ENCODE measurements around the gene PTPRCAP. TPM values are rescaled to one million over a fixed set of nuclear protein-coding genes. Genes with fewer than 3 reads are reported as not detected.
"Not testable (repeated sequence)": the region's sequence is repeated elsewhere in the genome, so short reads cannot be mapped to it uniquely, and the experiment has no call there.

Gene PTPRCAP, protein sequence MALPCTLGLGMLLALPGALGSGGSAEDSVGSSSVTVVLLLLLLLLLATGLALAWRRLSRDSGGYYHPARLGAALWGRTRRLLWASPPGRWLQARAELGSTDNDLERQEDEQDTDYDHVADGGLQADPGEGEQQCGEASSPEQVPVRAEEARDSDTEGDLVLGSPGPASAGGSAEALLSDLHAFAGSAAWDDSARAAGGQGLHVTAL
- 1,093 TPM for polyA plus RNA-seq

DNA sequence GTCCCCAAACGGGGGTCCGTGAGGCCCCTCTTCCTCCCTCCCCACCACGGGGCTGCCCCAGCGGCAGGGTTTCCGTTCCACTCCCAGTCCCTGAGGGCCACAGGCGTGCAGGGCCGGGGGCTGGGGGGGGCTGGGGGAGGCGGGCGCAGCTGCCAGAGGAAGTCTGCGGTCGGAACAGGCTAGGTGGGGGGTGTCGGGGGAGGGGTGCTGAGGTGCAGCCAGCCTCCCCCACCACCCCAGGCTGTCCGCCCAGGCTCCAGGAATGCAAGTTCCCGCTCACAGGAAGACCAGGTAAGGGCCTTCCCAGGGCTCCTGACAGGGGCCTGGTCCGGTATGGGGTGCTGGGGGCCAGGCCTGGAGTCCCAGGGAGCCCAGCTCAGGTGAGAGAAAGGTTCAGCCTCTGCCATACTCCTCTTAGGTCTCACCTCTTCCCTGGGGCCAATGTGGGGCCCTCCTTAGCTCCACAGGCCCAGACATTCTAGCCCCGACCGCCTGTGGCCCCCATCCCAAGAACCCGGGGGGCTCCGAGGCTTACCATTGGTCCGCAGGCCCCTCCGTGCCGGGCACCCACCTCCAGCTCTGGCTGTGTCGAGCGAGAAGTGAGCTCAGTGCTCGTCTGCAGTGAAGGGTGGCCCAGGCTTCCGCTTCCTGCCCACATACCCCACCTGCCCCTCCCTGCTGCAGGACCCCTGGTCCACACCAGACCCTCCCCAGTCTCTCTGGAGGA, at the start of gene PTPRCAP:
TSS of gene PTPRCAP (minus strand) at position 601 of the 727 bp plus-strand sequence. CDS start at position 538, 63 bp downstream.
- Mint-ChIP-seq H3K4me1 (peaks cover 41 to 42% (median 42%) of the 10 kb centered on the region in 3 donors), H3K36me3 (peaks cover 5% of the 10 kb centered on the region), H3K9me3 (no peaks in the 10 kb centered on the region), H3K4me3 (peak within 1 kb of the TSS; percentile 96 to 98 (median 96)), H3K27me3 (no peaks in the 10 kb centered on the region), H3K27ac (peak within 1 kb of the TSS; percentile 91 to 98 (median 97))

DNA sequence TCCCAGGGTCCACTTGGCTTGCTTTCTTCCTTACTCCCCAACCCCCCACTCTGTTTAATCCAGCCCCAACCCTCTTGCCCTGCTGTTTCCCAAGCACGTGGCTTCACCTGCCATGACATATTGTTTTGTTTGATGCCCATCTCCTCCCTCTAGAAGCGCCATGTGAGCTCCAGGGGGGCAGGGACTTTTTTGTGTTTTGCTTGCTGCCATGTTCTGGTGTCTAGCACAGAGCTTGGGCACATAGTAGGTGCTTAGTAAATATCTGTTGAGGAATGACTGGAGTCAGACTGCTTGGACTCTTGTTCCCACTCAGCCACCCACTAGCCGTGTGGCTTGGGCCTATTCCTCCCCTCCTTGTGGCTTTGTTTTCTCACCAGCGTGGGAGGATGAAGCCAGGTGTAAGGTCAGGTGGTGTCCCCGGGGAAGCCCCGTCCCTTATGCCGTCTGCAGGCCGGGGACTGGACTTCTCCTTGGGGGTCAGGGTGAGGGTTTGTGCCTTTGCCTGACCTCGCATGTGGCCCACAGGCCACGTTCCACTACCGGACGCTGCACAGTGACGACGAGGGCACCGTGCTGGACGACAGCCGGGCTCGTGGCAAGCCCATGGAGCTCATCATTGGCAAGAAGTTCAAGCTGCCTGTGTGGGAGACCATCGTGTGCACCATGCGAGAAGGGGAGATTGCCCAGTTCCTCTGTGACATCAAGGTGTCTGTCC, 49.2 kb upstream of the PTPRCAP start:
- Mint-ChIP-seq H3K27ac (peak overlapping the region; percentile 81 to 98 (median 85)), H3K27me3 (no peaks in the 10 kb centered on the region), H3K36me3 (peaks cover 4% of the 10 kb centered on the region), H3K4me1 (peaks cover 40 to 46% (median 43%) of the 10 kb centered on the region in 3 donors), H3K9me3 (no peaks in the 10 kb centered on the region), H3K4me3 (peak overlapping the region; percentile 54 to 92 (median 87))

DNA sequence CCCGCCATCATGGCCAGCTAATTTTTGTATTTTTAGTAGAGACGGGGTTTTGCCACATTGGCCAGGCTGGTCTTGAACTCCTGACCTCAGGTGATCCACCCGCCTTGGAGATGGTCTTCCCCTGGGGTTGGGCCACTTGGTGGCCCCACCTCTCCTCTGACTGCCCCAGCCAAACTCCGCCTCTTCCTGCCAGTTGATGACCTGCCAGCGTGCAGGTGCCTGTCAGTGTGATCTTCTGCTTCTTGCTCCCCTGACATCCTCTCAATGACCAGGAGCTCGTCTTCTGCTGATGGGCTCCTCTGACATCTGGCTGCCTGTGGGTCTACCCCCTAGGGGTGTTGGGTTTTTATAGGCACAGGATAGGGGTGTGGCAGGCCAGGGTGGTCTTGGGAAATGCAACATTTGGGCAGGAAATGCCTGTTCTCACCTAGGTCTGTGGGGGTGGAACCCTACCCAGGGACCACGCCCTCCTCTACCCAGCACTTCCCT, 48.4 kb upstream of the PTPRCAP start:
- not testable (repeated sequence) for H3K9me3 Mint-ChIP-seq, H3K27me3 Mint-ChIP-seq, H3K36me3 Mint-ChIP-seq
- H3K4me3 Mint-ChIP-seq, result peak overlapping the region; percentile 49 to 92 (median 87)
- H3K4me1 Mint-ChIP-seq, result peaks cover 40 to 46% (median 43%) of the 10 kb centered on the region in 3 donors
- H3K27ac Mint-ChIP-seq, result peak overlapping the region; percentile 81 to 98 (median 85)

DNA sequence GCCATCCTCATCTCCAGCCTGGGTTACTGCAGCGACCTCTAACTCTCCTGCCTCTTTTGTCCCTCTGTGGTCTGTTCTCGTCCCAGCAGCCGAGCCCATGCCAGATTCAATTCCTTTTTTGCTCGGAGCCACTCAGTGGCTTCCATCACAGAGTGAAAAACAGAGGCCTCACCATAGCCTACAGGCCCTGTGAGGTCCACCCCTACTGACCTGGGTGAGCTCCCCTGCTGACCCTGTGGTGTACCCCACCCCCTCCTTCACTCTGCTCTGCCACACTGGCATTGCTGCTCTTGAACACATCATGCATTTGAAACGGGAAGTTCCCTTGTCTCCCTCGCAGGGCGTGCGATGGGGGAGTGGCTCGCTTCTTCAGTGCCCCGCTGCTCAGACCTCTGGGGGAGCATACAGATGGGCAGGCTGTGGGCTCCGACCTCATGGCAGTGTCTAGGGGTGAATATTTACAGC, 47.4 kb upstream of the PTPRCAP start:
- Mint-ChIP-seq H3K4me1 (peaks cover 40 to 46% (median 43%) of the 10 kb centered on the region in 3 donors), H3K9me3 (no peaks in the 10 kb centered on the region), H3K36me3 (peaks cover 4% of the 10 kb centered on the region), H3K4me3 (peak overlapping the region; percentile 92 to 98 (median 98)), H3K27ac (peak overlapping the region; percentile 91 to 100 (median 94)), H3K27me3 (no peaks in the 10 kb centered on the region)

DNA sequence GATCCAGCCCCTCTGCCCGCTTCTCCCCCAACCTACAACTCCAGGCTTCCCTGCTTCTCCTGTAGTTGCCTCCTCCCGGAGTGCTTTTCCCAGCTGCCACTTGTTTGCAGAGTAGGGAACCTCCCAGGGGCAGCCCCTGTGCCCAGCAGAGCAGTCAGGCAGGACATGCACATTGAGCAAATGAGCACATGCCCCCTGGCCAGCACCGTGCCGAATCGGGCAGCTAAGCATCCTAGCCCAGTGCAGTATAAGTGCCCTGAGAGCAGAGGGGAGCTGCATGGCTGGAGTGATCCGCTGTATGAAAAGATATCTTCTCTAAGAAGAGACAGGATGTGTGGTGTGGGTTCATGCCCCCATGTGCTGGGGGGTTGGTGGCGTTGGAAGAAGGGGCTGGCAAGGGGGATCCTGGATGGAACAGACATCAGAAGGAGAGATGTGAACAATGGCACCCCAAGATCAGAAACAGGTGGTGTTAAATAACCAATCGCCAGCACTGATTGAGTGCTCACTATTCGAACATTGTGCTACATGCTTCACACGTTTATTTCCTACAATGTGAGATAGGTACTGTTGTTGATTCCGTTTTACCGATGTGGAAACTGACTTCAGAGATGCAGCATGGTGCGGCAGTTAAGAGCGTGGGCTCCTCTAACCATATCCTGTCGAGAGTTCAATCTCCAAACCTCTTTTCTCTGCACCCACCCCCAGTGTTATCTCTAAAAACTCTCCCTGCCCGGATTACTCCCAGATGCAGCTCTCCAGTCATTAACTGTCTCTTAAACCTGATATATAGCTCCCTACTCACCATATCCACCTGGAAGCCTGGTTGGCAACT, 46.6 kb upstream of the PTPRCAP start:
- H3K4me3 Mint-ChIP-seq, result peak overlapping the region; percentile 92 to 98 (median 98)
- peaks cover 36 to 46% (median 41%) of the 10 kb centered on the region in 3 donors for H3K4me1 Mint-ChIP-seq
- no peaks in the 10 kb centered on the region for H3K27me3 Mint-ChIP-seq
- peaks cover 4% of the 10 kb centered on the region for H3K36me3 Mint-ChIP-seq
- peak overlapping the region; percentile 91 to 100 (median 94) for H3K27ac Mint-ChIP-seq
- H3K9me3 Mint-ChIP-seq, result no peaks in the 10 kb centered on the region

DNA sequence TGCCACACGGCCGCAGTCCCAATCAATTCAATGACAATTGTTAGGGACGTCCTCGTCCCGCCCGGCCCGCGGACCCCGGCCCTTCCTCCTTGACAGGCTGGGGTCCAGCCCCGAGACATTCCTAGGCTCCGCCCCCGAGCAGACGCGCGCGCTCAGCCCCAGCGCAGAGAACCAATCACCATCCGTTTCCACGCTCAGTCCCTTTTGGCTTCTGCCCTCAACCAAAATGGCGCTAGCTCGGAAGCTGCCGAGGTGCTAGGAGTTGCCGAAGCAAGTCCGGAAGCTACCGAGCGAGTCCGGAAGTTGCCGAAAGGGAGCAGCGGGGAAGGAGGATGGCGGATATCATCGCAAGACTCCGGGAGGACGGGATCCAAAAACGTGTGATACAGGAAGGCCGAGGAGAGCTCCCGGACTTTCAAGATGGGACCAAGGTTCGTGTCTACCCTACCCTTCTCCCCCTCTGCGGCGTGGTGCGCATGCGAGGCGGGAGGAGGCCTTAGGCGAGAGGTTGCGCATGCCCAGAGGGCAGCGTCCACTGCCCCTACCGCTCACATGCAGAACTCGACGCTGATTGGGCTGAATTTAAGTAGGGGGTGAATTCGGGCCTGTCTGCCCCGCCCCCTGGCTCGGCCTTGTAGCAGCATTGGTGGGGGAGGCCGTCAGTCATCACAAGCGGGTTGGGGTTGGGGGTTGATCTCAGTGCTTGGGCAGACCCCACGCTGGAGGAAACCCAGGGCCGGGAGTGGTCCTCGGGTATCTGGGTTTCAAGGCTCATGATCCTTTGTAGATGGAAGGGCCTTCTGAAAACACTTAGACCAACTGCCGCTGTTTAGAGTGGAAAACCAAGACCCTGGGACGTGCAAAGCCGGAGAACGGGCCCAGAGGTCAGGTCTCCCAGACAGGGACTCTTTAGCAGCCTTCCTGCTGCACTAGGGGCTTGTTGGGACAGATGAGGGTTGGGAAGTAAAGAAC, 45.6 kb upstream of the PTPRCAP start, which contains the start of gene AIP:
TSS of gene AIP (plus strand) at position 200 of the 972 bp plus-strand sequence. CDS start at position 333, 133 bp downstream.
- H3K27ac Mint-ChIP-seq, result peak within 1 kb of the TSS; percentile 91 to 100 (median 97)
- peak within 1 kb of the TSS; percentile 92 to 98 (median 98) for H3K4me3 Mint-ChIP-seq
- H3K36me3 Mint-ChIP-seq, result peaks cover 4% of the 10 kb centered on the region
- no peaks in the 10 kb centered on the region for H3K27me3 Mint-ChIP-seq
- peaks cover 36 to 46% (median 41%) of the 10 kb centered on the region in 3 donors for H3K4me1 Mint-ChIP-seq
- no peaks in the 10 kb centered on the region for H3K9me3 Mint-ChIP-seq

DNA sequence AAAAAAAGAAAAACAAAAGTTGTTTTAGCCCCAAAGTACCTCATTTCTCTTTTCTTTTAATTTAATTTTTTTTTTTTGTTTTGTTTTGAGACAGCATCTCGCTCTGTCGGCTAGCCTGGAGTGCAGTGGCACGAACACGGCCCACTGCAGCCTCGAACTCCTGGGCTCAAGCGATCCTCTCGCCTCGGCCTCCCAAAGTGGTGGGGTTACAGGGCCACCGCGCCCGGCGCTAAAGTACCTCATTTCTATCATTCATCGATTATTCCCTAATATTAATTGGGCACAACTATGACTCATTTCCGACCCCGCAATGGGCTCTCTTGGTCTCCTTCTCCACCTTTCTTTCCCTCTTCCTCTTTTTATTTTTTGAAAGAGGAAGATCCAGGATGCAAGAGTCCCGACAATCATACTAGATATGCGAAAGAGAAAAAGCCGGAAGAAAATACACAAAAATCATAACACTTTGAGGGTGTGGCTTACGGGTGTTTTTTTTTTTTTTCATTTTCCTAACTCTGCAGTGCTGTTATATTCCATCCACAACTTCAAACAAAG, 44.9 kb upstream of the PTPRCAP start:
- peak overlapping the region; percentile 91 to 100 (median 97) for H3K27ac Mint-ChIP-seq
- no peaks in the 10 kb centered on the region for H3K27me3 Mint-ChIP-seq
- peaks cover 2% of the 10 kb centered on the region for H3K36me3 Mint-ChIP-seq
- H3K9me3 Mint-ChIP-seq, result no peaks in the 10 kb centered on the region
- H3K4me1 Mint-ChIP-seq, result peaks cover 35 to 38% (median 36%) of the 10 kb centered on the region in 3 donors
- peak overlapping the region; percentile 92 to 98 (median 98) for H3K4me3 Mint-ChIP-seq

DNA sequence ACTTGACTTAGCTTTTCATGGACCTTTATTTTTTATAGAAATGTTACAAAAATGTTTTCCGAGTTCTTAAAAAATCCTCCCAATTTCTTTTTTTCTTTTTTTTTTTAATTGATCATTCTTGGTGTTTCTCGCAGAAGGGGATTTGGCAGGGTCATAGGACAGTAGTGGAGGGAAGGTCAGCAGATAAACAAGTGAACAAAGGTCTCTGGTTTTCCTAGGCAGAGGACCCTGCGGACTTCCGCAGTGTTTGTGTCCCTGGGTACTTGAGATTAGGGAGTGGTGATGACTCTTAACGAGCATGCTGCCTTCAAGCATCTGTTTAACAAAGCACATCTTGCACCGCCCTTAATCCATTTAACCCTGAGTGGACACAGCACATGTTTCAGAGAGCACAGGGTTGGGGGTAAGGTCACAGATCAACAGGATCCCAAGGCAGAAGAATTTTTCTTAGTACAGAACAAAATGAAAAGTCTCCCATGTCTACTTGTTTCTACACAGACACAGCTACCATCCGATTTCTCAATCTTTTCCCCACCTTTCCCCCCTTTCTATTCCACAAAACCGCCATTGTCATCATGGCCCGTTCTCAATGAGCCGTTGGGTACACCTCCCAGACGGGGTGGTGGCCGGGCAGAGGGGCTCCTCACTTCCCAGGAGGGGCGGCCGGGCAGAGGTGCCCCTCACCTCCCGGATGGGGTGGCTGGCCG, 40.0 kb upstream of the PTPRCAP start:
- H3K4me1 Mint-ChIP-seq, H3K27ac Mint-ChIP-seq, H3K36me3 Mint-ChIP-seq, H3K27me3 Mint-ChIP-seq, H3K4me3 Mint-ChIP-seq, H3K9me3 Mint-ChIP-seq: not testable (repeated sequence)

DNA sequence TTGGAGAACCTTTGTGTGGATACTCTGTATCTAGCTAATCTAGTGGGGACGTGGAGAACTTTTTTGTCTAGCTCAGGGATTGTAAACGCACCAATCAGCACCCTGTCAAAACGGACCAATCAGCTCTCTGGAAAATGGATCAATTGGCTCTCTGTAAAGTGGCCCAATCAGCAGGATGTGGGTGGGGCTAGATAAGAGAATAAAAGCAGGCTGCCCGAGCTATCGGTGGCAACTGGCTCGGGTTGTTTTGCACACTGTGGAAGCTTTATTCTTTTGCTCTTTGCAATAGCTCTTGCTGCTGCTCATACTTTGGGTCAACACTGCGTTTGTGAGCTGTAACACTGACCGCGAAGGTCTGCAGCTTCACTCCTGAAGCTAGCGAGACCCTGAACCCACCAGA, 39.2 kb upstream of the PTPRCAP start:
- H3K27ac Mint-ChIP-seq, H3K27me3 Mint-ChIP-seq, H3K4me3 Mint-ChIP-seq, H3K9me3 Mint-ChIP-seq, H3K36me3 Mint-ChIP-seq, H3K4me1 Mint-ChIP-seq: not testable (repeated sequence)

DNA sequence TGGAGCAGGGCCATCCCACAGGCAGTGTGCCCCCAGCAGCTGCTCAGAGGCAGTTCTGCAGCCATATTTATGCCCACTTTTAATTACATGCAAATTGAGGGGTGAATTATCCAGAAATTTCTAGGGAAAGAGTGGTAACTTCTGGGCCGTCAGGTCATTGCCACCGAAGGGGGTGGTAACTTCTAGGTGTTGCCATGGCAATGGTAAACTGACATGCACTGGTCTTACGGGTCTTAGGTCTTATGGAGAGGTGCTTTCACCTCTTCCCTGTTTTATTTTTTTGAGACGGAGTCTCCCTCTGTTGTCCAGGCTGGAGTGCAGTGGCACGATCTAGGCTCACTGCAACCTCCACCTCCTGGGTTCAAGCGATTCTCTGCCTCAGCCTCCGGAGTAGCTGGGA, 35.4 kb upstream of the PTPRCAP start:
- no peaks in the 10 kb centered on the region for H3K9me3 Mint-ChIP-seq
- H3K27ac Mint-ChIP-seq, result peak overlapping the region in 1 of 3 donors; percentile 58
- peaks cover 0 to 11% (median 4%) of the 10 kb centered on the region in 3 donors for H3K4me1 Mint-ChIP-seq
- H3K27me3 Mint-ChIP-seq, result no peaks in the 10 kb centered on the region
- no peaks in the 10 kb centered on the region for H3K36me3 Mint-ChIP-seq
- H3K4me3 Mint-ChIP-seq, result peak overlapping the region in 2 of 4 donors; percentile 7 to 68

DNA sequence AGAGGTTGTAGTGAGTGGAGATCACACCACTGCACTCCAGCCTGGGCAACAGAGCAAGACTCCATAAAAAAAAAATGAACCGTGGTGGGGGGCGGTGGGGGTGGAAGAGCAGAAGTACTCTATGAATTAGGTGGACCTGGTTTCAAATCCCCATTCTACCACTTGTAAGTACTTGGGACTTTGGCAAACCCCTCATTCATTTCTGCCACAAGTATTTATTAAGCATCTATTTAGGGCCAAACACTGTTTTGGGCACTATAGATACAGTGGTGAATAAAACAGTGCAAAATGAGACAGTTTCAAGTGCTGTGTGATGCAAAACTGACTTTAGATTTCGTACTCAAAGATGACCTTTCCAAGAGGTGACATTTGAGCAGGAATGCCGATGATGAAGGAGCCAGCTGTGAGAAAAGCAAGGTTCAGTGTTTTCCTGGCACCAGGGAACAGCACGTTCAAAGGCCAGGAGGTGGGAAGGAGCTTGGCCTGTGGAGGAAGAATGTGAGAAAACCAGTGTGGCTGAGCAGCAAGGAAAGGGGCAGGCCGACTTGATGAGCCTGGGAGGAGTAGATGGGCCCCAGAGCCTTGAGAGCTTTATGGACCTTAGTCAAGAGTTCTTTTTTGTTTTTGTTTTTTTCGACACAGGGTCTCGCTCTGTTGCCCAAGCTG, 33.0 kb upstream of the PTPRCAP start:
- no peaks in the 10 kb centered on the region for H3K36me3 Mint-ChIP-seq
- H3K4me3 Mint-ChIP-seq, result peak overlapping the region in 3 of 4 donors; percentile 38 to 85 (median 83)
- H3K4me1 Mint-ChIP-seq, result peaks cover under 1 to 16% (median 8%) of the 10 kb centered on the region in 3 donors
- H3K27me3 Mint-ChIP-seq, result no peaks in the 10 kb centered on the region
- peak overlapping the region in 1 of 3 donors; percentile 56 for H3K27ac Mint-ChIP-seq
- no peaks in the 10 kb centered on the region for H3K9me3 Mint-ChIP-seq

DNA sequence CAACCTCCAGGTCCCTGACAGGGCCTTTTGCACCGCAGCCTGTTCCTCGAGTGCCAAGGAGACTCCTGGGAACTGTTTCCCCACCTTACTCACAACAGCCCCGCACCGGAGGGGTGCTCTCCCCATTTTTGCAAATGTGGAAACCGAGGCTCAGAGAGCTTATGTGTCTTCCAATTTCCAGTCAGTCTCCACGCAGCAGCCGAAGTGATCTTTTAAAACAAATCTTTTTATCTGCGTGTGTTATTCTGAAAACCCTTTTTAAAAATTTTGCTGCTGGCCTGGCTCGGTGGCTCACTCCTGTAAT, 32.0 kb upstream of the PTPRCAP start:
- Mint-ChIP-seq H3K9me3 (no peaks in the 10 kb centered on the region), H3K27me3 (no peaks in the 10 kb centered on the region), H3K4me1 (peaks cover 9 to 20% (median 15%) of the 10 kb centered on the region in 3 donors), H3K36me3 (no peaks in the 10 kb centered on the region), H3K4me3 (peak overlapping the region; percentile 82 to 96 (median 84)), H3K27ac (peak overlapping the region in 2 of 3 donors; percentile 56 to 93)

Data from IgD-negative memory B cell (primary cell).